SK-N-SH (cell line): Measurements from ENCODE around the gene HACD4. TPM values are rescaled to one million over a fixed set of nuclear protein-coding genes. Genes with fewer than 3 reads are reported as not detected.

Experiments used
- CTCF ChIA-PET: fragments of 300-600, 350-600 bp; formaldehyde crosslinking; extraction: SDS; loops from one replicate; lab custom pipeline; 2021; lab: Yijun Ruan, JAX
- POLR2A ChIA-PET: fragments of 350-600 bp; sonication (Branson Sonifier 250); formaldehyde crosslinking; extraction: SDS; loops from one replicate; lab custom pipeline; 2020; ENCODE audit warnings: antibody characterized with exemption, inconsistent platforms; lab: Yijun Ruan, JAX
- DNase-seq: peaks from one replicate; pipeline ENCODE4 v3.0.0; 2012
- H2AFZ ChIP-seq: fragments of 200-600 bp; sonication (generic); 2 replicates; pipeline ENCODE4 v1.8.1; 2016; ENCODE audit warnings: antibody characterized with exemption, mild to moderate bottlenecking, low read depth
- H3F3A ChIP-seq: fragments of 200-600 bp; sonication (generic); replicated peaks from 2 replicates; pipeline ENCODE3; 2016; ENCODE audit warnings: antibody characterized with exemption, mild to moderate bottlenecking; ENCODE audit not compliant: insufficient read depth
- H3K27ac ChIP-seq, 2 experiments: fragments of 200-500 bp in 1 of 2; fragments of 200-600 bp in 1 of 2; sonication (Bioruptor generic) in 1 of 2; sonication (generic), shearing (Covaris generic) in 1 of 2; 2 replicates each; pipeline versions ENCODE4 v1.5.1 to v1.6.1; 2014 to 2016; ENCODE audit warnings: low read depth in 2 of 2, inconsistent platforms in 1 of 2, low read length in 1 of 2, mild to moderate bottlenecking in 1 of 2, mixed read lengths in 1 of 2
- H3K27me3 ChIP-seq: fragments of 200-600 bp; sonication (generic), shearing (Covaris generic); 2 replicates; pipeline ENCODE4 v1.6.1; 2016; ENCODE audit warnings: mixed run types; ENCODE audit not compliant: insufficient read depth
- H3K36me3 ChIP-seq, 2 experiments: fragments of 200-500 bp in 1 of 2; fragments of 200-600 bp in 1 of 2; sonication (Bioruptor generic) in 1 of 2; sonication (generic) in 1 of 2; replicated peaks in 1 of 2; 2 replicates each; pipeline versions ENCODE3 to v1.5.1; 2014 to 2016; ENCODE audit warnings: low read length in 1 of 2, mild to moderate bottlenecking in 1 of 2; ENCODE audit not compliant: insufficient read depth in 2 of 2, control insufficient read depth in 1 of 2
- H3K4me1 ChIP-seq, 2 experiments: fragments of 200-500 bp in 1 of 2; fragments of 200-600 bp in 1 of 2; sonication (Bioruptor generic) in 1 of 2; sonication (generic), shearing (Covaris generic) in 1 of 2; 2 replicates each; pipeline versions ENCODE4 v1.5.1 to v1.6.1; 2014 to 2016; ENCODE audit warnings: low read depth in 1 of 2, low read length in 1 of 2, mixed run types in 1 of 2; ENCODE audit not compliant: insufficient read depth in 2 of 2, control insufficient read depth in 1 of 2
- H3K4me2 ChIP-seq: fragments of 200-600 bp; sonication (generic), shearing (Covaris generic); 2 replicates; pipeline ENCODE4 v1.6.1; 2017; ENCODE audit warnings: mixed run types
- H3K4me3 ChIP-seq, 2 experiments: fragments of 200-500 bp in 1 of 2; fragments of 200-600 bp in 1 of 2; sonication (Bioruptor generic) in 1 of 2; sonication (generic), shearing (Covaris generic) in 1 of 2; 2 replicates each; pipeline versions ENCODE4 v1.5.1 to v1.8.1; 2014 to 2016; ENCODE audit warnings: low read depth in 2 of 2, inconsistent platforms in 1 of 2, low read length in 1 of 2, mild to moderate bottlenecking in 1 of 2, mixed read lengths in 1 of 2, moderate library complexity in 1 of 2
- H3K79me2 ChIP-seq: fragments of 200-600 bp; sonication (generic); 2 replicates; pipeline ENCODE4 v1.8.1; 2017; ENCODE audit warnings: mild to moderate bottlenecking; ENCODE audit not compliant: insufficient read depth
- H3K9ac ChIP-seq: fragments of 200-600 bp; sonication (generic); 2 replicates; pipeline ENCODE4 v1.6.1; 2017; ENCODE audit warnings: mixed run types
- H3K9me2 ChIP-seq: fragments of 200-600 bp; sonication (generic); 2 replicates; pipeline ENCODE4 v1.6.1; 2017; ENCODE audit warnings: mixed run types
- H3K9me3 ChIP-seq: fragments of 200-600 bp; sonication (generic); 2 replicates; pipeline ENCODE4 v1.6.1; 2017; ENCODE audit warnings: mixed run types, mild to moderate bottlenecking, moderate library complexity
- H4K20me1 ChIP-seq: fragments of 200-600 bp; sonication (generic); 2 replicates; pipeline ENCODE4 v1.6.1; 2017; ENCODE audit warnings: mild to moderate bottlenecking, mixed run types; ENCODE audit not compliant: insufficient read depth
- CHD2 ChIP-seq: fragments of 150-350 bp; IDR thresholded peaks from 2 replicates; pipeline ENCODE4 v1.6.1; 2018; ENCODE audit warnings: low read length; ENCODE audit not compliant: partially characterized antibody
- ELF1 ChIP-seq: IDR thresholded peaks from 2 replicates; pipeline ENCODE4 v1.4.0; 2012
- EP300 ChIP-seq, 2 experiments: IDR thresholded peaks; 2 replicates each; pipeline versions ENCODE4 v1.4.0 to v1.6.1; 2012; ENCODE audit warnings: borderline replicate concordance in 1 of 2, low read depth in 1 of 2, low read length in 1 of 2
- FOSL2 ChIP-seq: IDR thresholded peaks from 2 replicates; pipeline ENCODE4 v1.4.0; 2012; ENCODE audit warnings: low read depth, mild to moderate bottlenecking, moderate library complexity, borderline replicate concordance
- FOXM1 ChIP-seq: IDR thresholded peaks from 2 replicates; pipeline ENCODE4 v1.4.0; 2012; ENCODE audit warnings: low read depth, mild to moderate bottlenecking
- GABPA ChIP-seq: IDR thresholded peaks from 2 replicates; pipeline ENCODE4 v1.4.0; 2012; ENCODE audit warnings: low read depth, mild to moderate bottlenecking
- GATA2 ChIP-seq: sonication (generic); formaldehyde crosslinking; IDR thresholded peaks from 2 replicates; pipeline ENCODE4 v1.5.0; 2020; ENCODE audit warnings: mild to moderate bottlenecking, missing genetic modification reagents
- IRF3 ChIP-seq: fragments of 150-350 bp; IDR thresholded peaks from 2 replicates; pipeline ENCODE4 v1.6.1; 2016; ENCODE audit warnings: mild to moderate bottlenecking, low read depth, low read length
- JUND ChIP-seq: IDR thresholded peaks from 2 replicates; pipeline ENCODE4 v1.4.0; 2012
- MEF2A ChIP-seq: IDR thresholded peaks from 2 replicates; pipeline ENCODE4 v1.4.0; 2012; ENCODE audit warnings: low read depth, borderline replicate concordance
- MXI1 ChIP-seq: IDR thresholded peaks from 2 replicates; pipeline ENCODE4 v1.6.1; 2012; ENCODE audit warnings: mild to moderate bottlenecking, low read depth, low read length, improper control_type of control experiment
- NFIC ChIP-seq: IDR thresholded peaks from 2 replicates; pipeline ENCODE4 v1.4.0; 2012; ENCODE audit warnings: borderline replicate concordance
- NRF1 ChIP-seq: IDR thresholded peaks from 2 replicates; pipeline ENCODE4 v1.6.1; 2012; ENCODE audit warnings: low read depth, mild to moderate bottlenecking, low read length
- POLR2AphosphoS5 ChIP-seq: IDR thresholded peaks from 2 replicates; pipeline ENCODE4 v1.6.1; 2012; ENCODE audit warnings: low read depth, low read length
- RXRA ChIP-seq: IDR thresholded peaks from 2 replicates; pipeline ENCODE4 v1.4.0; 2012; ENCODE audit warnings: low read depth, mild to moderate bottlenecking, borderline replicate concordance
- SIN3A ChIP-seq: IDR thresholded peaks from 2 replicates; pipeline ENCODE4 v1.6.1; 2012; ENCODE audit warnings: low read depth, mild to moderate bottlenecking, low read length, moderate library complexity, borderline replicate concordance
- SMC3 ChIP-seq: IDR thresholded peaks from 2 replicates; pipeline ENCODE4 v1.6.1; 2012; ENCODE audit warnings: low read depth, low read length, improper control_type of control experiment
- TCF12 ChIP-seq: IDR thresholded peaks from 2 replicates; pipeline ENCODE4 v1.4.0; 2012
- TEAD4 ChIP-seq: IDR thresholded peaks from 2 replicates; pipeline ENCODE4 v1.4.0; 2012; ENCODE audit warnings: mild to moderate bottlenecking, borderline replicate concordance; ENCODE audit not compliant: insufficient read depth
- USF2 ChIP-seq: fragments of 150-350 bp; IDR thresholded peaks from 2 replicates; pipeline ENCODE4 v1.6.1; 2017; ENCODE audit warnings: antibody characterized with exemption, low read length, low read depth, borderline replicate concordance
- YY1 ChIP-seq: IDR thresholded peaks from 2 replicates; pipeline ENCODE4 v1.4.0; 2012; ENCODE audit warnings: low read depth, mild to moderate bottlenecking
- WGBS: methylation state at CpG from one replicate; pipeline ENCODE4 v1.1.6; 2017; ENCODE audit warnings: low lambda C conversion rate; 5-methylcytosine and 5-hydroxymethylcytosine counted together
- polyA plus RNA-seq, 3 experiments: library from polyadenylated mRNA; depleted of rRNA; stranded (reverse); fragments of >200 nt; gene quantifications; 2 replicates each; pipeline ENCODE4 v1.2.3, GENCODE V29; 2012
- TF ChIP-seq, protein P1 (sequence below): IDR thresholded peaks from 2 replicates; pipeline ENCODE4; 2012
- TF ChIP-seq, protein P2 (sequence below): fragments of 200-600 bp; sonication (generic); IDR thresholded peaks from 2 replicates; pipeline ENCODE4 v1.6.1; 2017; ENCODE audit warnings: antibody characterized with exemption, mild to moderate bottlenecking, moderate library complexity
- TF ChIP-seq, protein P3 (sequence below): IDR thresholded peaks from 2 replicates; pipeline ENCODE4 v1.4.0; 2012; ENCODE audit warnings: low read depth
- TF ChIP-seq, protein P4 (sequence below): IDR thresholded peaks from 2 replicates; pipeline ENCODE4 v1.4.0; 2012; ENCODE audit warnings: low read depth, borderline replicate concordance
- TF ChIP-seq, protein P5 (sequence below): IDR thresholded peaks from 2 replicates; pipeline ENCODE4 v1.4.0; 2012; ENCODE audit warnings: low read depth, borderline replicate concordance

Gene HACD4
- polyA plus RNA-seq, 1 of the 3 experiments (the other 2 are of a cell fraction): under 0.01 TPM

DNA sequence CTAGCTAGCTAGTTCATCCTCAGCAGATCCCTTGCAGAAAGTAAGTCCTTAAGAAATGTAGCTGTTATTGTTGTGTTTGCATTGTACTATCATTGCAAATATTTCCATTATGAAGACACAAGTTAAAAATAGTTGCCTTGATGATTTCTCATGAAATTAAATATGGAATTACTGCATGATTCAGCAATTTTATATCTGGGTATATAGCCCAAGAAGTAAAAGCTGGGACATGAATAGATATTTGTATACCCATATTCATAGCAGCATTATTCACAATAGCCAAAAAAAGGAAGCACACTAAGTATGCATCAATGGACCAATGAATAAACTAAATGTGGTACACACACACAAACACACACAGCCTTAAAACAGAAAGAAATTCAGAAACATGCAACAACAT, 39.5 kb upstream of the HACD4 start (continued):
- TF ChIP-seq, protein P1, sequence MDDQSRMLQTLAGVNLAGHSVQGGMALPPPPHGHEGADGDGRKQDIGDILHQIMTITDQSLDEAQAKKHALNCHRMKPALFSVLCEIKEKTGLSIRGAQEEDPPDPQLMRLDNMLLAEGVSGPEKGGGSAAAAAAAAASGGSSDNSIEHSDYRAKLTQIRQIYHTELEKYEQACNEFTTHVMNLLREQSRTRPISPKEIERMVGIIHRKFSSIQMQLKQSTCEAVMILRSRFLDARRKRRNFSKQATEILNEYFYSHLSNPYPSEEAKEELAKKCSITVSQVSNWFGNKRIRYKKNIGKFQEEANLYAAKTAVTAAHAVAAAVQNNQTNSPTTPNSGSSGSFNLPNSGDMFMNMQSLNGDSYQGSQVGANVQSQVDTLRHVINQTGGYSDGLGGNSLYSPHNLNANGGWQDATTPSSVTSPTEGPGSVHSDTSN: no peak
- TF ChIP-seq, all 33 proteins: peak for 0

- Histone ChIP-seq H2AFZ (peak overlapping the region; percentile 72), H3K4me1 (no peaks in the 10 kb centered on the region; a peak in 1 of 4 replicates), H3K9me3 (no peaks in the 10 kb centered on the region), H4K20me1 (no peaks in the 10 kb centered on the region), H3K36me3 (no peaks in the 10 kb centered on the region), H3F3A (peaks cover 14% of the 10 kb centered on the region), H3K27ac (peak overlapping the region; percentile 71 to 75; a peak in 3 of 4 replicates), H3K9me2 (no peaks in the 10 kb centered on the region), H3K27me3 (no peaks in the 10 kb centered on the region), H3K9ac (no peak overlapping the region), H3K79me2 (no peaks in the 10 kb centered on the region), H3K4me3 (peak overlapping the region in 1 of 2 experiments; percentile 23; a peak in 2 of 4 replicates), H3K4me2 (peak overlapping the region; percentile 44; the same call in 1 of the 2 replicates)
- DNase-seq: no peak
- POLR2A ChIA-PET: no interaction called here
- CTCF ChIA-PET: interaction anchor here (0.6 kb wide), 1 partner anchor 9 kb away, joined by 3 read pairs; no protein-coding TSS in a partner anchor
- WGBS: 33% methylated on average over 4 of the region's 4 CpGs
- TF ChIP-seq MEF2A: no peak
- TF ChIP-seq, protein P2, sequence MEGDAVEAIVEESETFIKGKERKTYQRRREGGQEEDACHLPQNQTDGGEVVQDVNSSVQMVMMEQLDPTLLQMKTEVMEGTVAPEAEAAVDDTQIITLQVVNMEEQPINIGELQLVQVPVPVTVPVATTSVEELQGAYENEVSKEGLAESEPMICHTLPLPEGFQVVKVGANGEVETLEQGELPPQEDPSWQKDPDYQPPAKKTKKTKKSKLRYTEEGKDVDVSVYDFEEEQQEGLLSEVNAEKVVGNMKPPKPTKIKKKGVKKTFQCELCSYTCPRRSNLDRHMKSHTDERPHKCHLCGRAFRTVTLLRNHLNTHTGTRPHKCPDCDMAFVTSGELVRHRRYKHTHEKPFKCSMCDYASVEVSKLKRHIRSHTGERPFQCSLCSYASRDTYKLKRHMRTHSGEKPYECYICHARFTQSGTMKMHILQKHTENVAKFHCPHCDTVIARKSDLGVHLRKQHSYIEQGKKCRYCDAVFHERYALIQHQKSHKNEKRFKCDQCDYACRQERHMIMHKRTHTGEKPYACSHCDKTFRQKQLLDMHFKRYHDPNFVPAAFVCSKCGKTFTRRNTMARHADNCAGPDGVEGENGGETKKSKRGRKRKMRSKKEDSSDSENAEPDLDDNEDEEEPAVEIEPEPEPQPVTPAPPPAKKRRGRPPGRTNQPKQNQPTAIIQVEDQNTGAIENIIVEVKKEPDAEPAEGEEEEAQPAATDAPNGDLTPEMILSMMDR: peak; percentile 45
- TF ChIP-seq MXI1: no peak
- no peak for TF ChIP-seq SMC3
- TF ChIP-seq NFIC: peak; percentile 80
- TF ChIP-seq, protein P3, sequence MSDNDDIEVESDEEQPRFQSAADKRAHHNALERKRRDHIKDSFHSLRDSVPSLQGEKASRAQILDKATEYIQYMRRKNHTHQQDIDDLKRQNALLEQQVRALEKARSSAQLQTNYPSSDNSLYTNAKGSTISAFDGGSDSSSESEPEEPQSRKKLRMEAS: peak; percentile 42; the same call in 1 of the 2 replicates
- 0 out of 2 replicates have a peak, but pooled peaks have one; percentile 44 for TF ChIP-seq TEAD4
- no peak for TF ChIP-seq EP300 (IDR thresholded peaks at IDR 0.05; ENCODE audit: borderline replicate concordance in 1 of 2, low read depth in 1 of 2, low read length in 1 of 2)
- TF ChIP-seq FOXM1: no peak
- TF ChIP-seq ELF1: no peak
- TF ChIP-seq TCF12: peak; percentile 52; the same call in 1 of the 2 replicates
- TF ChIP-seq RXRA: no peak
- TF ChIP-seq, protein P4, sequence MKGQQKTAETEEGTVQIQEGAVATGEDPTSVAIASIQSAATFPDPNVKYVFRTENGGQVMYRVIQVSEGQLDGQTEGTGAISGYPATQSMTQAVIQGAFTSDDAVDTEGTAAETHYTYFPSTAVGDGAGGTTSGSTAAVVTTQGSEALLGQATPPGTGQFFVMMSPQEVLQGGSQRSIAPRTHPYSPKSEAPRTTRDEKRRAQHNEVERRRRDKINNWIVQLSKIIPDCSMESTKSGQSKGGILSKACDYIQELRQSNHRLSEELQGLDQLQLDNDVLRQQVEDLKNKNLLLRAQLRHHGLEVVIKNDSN: no peak
- peak; percentile 85 for TF ChIP-seq JUND
- no peak for TF ChIP-seq GATA2 (CRISPR knock-in tag)
- TF ChIP-seq FOSL2: peak; percentile 82
- TF ChIP-seq, protein P5, sequence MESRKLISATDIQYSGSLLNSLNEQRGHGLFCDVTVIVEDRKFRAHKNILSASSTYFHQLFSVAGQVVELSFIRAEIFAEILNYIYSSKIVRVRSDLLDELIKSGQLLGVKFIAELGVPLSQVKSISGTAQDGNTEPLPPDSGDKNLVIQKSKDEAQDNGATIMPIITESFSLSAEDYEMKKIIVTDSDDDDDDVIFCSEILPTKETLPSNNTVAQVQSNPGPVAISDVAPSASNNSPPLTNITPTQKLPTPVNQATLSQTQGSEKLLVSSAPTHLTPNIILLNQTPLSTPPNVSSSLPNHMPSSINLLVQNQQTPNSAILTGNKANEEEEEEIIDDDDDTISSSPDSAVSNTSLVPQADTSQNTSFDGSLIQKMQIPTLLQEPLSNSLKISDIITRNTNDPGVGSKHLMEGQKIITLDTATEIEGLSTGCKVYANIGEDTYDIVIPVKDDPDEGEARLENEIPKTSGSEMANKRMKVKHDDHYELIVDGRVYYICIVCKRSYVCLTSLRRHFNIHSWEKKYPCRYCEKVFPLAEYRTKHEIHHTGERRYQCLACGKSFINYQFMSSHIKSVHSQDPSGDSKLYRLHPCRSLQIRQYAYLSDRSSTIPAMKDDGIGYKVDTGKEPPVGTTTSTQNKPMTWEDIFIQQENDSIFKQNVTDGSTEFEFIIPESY: no peak
- 0 out of 2 replicates have a peak, but pooled peaks have one; percentile 15 for TF ChIP-seq SIN3A
- no peak for TF ChIP-seq IRF3
- no peak for TF ChIP-seq POLR2AphosphoS5
- TF ChIP-seq CHD2: no peak
- TF ChIP-seq GABPA: no peak
- no peak for TF ChIP-seq YY1
- TF ChIP-seq USF2: no peak
- no peak for TF ChIP-seq NRF1
Measured at GRCh38 chr9:21070171-21070571, 38.7 kb upstream of the HACD4 start.
